ENCODE data around the gene SYNPO2L. TPM values are rescaled to one million over a fixed set of nuclear protein-coding genes. Genes with fewer than 3 reads are reported as not detected.
A peak's percentile ranks its signal among the peaks of the same experiment; 100 is the strongest.

SYNPO2L gene
- total RNA-seq, 4 donors from 2014 or later = not detected

DNA sequence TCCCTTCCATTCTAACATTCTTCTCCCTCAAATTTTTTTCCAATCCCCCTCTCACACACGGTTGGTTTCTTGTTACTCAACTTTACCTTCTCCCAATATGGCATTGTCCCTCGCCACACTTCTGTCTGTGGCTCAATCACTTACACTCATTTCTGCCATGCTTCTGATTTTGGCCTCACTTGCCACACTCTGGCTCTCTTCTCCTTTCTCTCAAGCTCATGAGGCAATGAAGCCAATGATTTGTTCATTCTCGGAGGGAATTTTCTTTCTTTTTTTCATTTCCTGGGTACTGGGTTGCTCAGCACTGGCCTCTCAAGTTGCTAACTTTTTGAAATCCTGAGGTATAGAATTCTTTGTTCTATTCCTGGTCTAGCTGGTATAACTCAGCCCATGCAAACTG lies 10.6 kb downstream of the SYNPO2L start:
- no peak for DNase-seq
- Histone ChIP-seq H3K27ac (no peak overlapping the region), H3K36me3 (no peaks in the 10 kb centered on the region), H3K4me3 (no peak overlapping the region), H3K9me3 (no peaks in the 10 kb centered on the region), H3K27me3 (no peaks in the 10 kb centered on the region), H3K4me1 (peaks cover 0 to 17% (median 0%) of the 10 kb centered on the region in 4 donors)
- no peak for TF ChIP-seq POLR2A (IDR thresholded peaks at IDR 0.05)
- TF ChIP-seq, protein P1, sequence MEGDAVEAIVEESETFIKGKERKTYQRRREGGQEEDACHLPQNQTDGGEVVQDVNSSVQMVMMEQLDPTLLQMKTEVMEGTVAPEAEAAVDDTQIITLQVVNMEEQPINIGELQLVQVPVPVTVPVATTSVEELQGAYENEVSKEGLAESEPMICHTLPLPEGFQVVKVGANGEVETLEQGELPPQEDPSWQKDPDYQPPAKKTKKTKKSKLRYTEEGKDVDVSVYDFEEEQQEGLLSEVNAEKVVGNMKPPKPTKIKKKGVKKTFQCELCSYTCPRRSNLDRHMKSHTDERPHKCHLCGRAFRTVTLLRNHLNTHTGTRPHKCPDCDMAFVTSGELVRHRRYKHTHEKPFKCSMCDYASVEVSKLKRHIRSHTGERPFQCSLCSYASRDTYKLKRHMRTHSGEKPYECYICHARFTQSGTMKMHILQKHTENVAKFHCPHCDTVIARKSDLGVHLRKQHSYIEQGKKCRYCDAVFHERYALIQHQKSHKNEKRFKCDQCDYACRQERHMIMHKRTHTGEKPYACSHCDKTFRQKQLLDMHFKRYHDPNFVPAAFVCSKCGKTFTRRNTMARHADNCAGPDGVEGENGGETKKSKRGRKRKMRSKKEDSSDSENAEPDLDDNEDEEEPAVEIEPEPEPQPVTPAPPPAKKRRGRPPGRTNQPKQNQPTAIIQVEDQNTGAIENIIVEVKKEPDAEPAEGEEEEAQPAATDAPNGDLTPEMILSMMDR (IDR thresholded peaks at IDR 0.05) = no peak

DNA sequence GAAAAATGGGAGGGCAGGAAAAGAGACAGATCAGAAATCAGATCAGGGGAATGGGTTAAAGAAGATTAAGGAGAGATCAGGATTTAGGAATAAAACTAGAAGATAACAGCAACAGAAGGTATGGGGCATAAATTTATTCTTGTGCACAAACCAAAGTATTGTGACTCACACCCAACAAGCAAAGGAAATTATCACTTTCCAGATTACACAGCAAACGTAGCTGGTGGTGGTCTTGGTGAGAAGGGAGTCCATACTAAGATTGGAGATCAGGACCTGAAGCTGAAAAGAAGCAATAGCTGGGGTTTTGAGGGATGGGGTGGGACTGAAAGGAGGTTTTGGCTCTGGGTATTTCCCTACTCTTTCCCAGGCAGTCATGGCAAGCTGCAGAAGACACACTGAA lies 11.1 kb downstream of the SYNPO2L start:
- TF ChIP-seq, protein P1 (IDR thresholded peaks at IDR 0.05) = no peak
- TF ChIP-seq POLR2A (IDR thresholded peaks at IDR 0.05) = no peak
- DNase-seq = no peak
- no peaks in the 10 kb centered on the region for H3K27me3 ChIP-seq

DNA sequence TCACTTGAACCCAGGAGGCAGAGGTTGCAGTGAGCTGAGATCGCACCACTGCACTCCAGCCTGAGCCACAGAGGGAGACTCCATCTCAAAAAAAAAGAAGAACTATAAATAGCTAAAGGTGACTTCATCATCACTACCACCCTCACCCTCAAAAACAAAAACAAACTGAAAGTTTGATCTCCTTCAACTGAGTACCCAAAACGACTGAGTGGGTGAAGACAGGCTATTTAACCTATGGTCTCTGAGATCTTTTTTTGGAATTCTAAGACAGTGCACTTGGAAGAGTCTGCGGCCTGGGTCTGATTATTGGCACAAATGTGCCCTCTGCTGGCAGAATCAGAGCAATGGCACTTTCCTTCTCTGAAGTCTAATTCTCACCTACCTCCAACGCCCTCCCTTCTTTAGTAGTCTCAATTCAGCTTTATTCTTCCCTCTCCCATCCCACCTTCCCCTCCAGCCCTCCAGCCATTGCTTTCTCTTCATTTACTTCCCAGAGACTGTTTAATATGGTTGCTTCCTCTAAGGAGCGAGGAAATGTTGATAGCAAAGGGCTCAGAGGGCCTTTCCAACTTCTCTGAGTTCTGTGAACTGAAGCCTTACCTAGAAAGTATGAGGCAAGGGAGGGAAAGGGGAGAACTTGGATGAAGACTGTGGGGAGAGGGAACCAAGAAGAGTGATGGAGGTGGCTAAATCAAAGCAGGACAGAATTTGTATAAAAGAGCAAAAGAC lies 11.7 kb downstream of the SYNPO2L start:
- no peak for TF ChIP-seq POLR2A (IDR thresholded peaks at IDR 0.05)
- TF ChIP-seq, protein P1 (IDR thresholded peaks at IDR 0.05) = peak; percentile 77 to 98 (median 94)
- Histone ChIP-seq H3K4me3 (no peak overlapping the region), H3K4me1 (peaks cover 0 to 17% (median 0%) of the 10 kb centered on the region in 4 donors), H3K27me3 (no peaks in the 10 kb centered on the region), H3K36me3 (no peaks in the 10 kb centered on the region), H3K27ac (no peak overlapping the region), H3K9me3 (no peaks in the 10 kb centered on the region)
- DNase-seq = peak in 2 of 3 donors; percentile 38 to 79

More for the DNA sequence above, 11.1 kb downstream of the SYNPO2L start:
- Histone ChIP-seq H3K36me3 (no peaks in the 10 kb centered on the region), H3K4me3 (no peak overlapping the region), H3K27ac (no peak overlapping the region), H3K4me1 (peaks cover 0 to 17% (median 0%) of the 10 kb centered on the region in 4 donors), H3K9me3 (no peaks in the 10 kb centered on the region)

DNA sequence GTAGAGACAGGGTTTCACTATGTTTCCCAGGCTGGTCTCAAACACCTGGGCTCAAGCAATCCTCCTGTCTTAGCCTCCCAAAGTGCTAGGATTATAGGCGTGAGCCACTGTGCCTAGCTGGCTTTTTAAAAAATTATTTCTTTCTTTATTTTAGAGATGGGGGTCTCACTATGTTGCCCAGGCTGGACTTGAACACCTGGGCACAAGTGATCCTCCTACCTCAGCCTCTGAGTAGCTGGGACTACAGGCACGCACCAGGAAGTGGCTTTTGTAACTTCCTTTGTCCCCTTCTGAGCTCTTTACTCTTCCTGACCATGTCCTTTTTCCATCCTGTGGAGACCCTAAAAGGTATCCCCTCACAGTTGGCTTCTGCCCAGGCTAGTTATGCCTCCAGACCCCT lies 12.5 kb downstream of the SYNPO2L start:
- Histone ChIP-seq H3K4me3 (no peak overlapping the region), H3K4me1 (peaks cover 0 to 13% (median 0%) of the 10 kb centered on the region in 4 donors), H3K27ac (no peak overlapping the region), H3K27me3 (no peaks in the 10 kb centered on the region), H3K9me3 (no peaks in the 10 kb centered on the region), H3K36me3 (no peaks in the 10 kb centered on the region)
- no peak for DNase-seq
- TF ChIP-seq POLR2A (IDR thresholded peaks at IDR 0.05) = no peak
- TF ChIP-seq, protein P1 (IDR thresholded peaks at IDR 0.05) = no peak

DNA sequence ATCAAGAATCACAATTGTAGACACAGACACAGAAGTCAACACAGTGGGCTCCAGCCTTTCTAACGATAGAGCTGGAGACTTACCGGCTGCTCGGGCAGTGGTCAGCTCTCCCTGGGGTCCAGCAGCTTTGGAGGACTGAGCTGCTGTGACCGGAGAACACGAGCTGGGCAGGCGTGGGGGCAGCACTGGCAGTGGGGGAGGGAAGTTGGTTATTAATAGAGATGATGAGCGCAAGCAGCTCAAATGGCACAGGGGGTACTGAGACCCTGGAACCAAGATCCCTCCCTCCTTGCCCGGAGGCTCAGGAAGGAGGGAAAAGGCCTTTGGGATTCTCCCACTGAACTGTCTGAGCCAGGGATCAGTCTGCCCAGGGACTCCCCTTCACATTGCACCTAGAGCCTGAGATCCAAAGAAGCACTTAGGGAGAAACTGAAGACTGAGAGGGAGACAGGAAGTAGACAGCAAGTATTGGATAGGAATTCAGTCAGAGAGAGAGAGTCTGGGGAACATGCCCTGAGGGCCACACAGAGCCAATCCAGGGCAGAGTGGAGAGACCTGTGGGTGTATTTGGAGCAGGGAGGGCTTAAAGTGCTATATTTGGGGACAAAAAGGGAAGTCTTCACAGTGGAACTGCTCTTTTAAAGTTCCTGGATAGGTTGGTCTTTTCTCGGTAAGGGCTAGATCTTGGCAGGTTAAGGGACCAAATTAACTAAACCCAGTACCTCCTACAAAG lies 14.3 kb downstream of the SYNPO2L start, which contains the start of gene MYOZ1:
Gene MYOZ1, minus strand, starts transcription at position 147 of the 733 bp plus-strand sequence. CDS start 1,457 bp downstream, outside the sequence.
- Histone ChIP-seq H3K27ac (no peak within 1 kb of the TSS), H3K9me3 (no peaks in the 10 kb centered on the region), H3K27me3 (no peaks in the 10 kb centered on the region), H3K36me3 (no peaks in the 10 kb centered on the region), H3K4me3 (no peak within 1 kb of the TSS), H3K4me1 (no peaks in the 10 kb centered on the region)
- TF ChIP-seq POLR2A (IDR thresholded peaks at IDR 0.05) = no peak
- TF ChIP-seq, protein P1 (IDR thresholded peaks at IDR 0.05) = no peak
- DNase-seq = no peak

All from Peyer's patch (tissue), 4 donors.